ENCODE results near the gene ACSM5. TPM values are rescaled to one million over a fixed set of nuclear protein-coding genes. Genes with fewer than 3 reads are reported as not detected.
"Not testable (repeated sequence)": the region's sequence is repeated elsewhere in the genome, so short reads cannot be mapped to it uniquely, and the experiment has no call there.

The ACSM5 gene
- total RNA-seq, 1 donor from 2014 or later, result not detected

DNA sequence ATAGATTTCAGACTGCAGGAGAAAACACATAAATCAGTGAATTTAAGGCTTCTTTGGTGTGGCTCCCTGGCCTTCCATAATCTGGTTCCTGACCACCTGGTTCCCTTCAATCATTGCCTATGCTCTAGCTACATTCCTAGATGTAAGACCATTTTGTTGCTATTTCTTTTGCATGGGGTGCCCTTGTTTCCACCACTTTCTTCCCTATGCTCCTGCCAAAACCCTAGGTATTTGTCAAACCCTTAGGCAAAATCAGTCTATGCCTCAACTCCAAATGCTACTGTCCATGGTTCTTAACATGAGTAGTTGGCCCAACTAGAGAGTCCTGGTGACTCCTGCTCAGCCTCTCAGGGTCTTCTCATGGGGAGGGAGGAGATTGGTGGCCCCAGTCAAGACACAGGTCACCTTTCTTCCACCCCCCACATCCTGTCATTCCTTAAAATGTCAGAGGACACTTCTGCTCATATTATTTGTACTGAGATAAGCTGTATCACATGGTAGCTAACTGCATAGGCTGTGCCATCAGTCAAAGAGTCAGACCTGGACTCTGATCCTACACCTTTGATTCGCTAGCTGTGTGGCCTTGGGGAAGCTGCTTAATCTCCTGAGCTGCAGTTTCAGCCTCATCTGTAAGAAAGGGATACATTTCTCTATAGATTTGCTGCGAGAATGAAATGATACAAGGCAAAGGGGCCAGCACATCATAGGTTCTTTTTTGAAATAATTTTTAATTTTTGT is 15.0 kb downstream of the ACSM5 start:
- Mint-ChIP-seq H3K27ac (ENCODE audit: unreplicated experiment) (no peak overlapping the region), H3K4me1 (ENCODE audit: unreplicated experiment) (no peaks in the 10 kb centered on the region)

DNA sequence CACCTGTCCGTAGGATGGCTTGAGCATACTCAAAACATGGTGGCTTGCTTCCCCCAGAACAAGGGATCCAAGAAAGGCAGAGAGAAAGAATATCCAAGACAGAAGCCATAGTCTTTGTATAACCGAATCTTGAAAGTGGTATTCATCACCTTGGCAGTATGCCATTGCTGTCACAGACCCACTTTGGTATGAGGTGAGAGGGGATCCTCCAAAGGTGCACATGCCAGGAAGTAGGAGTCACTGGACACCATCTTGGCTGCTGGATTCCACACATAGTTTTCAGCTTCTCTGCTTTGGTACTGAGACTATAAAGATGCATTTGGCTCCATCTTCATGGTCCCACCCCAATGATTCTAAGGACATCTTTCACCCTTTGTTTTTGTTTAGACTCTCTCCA is 18.1 kb downstream of the ACSM5 start:
- not testable (repeated sequence) for H3K4me1 Mint-ChIP-seq (ENCODE audit: unreplicated experiment); H3K4me3 Mint-ChIP-seq (ENCODE audit: unreplicated experiment); DNase-seq (ENCODE audit: low spot score)

More for the DNA sequence above, 15.0 kb downstream of the ACSM5 start:
- Mint-ChIP-seq H3K36me3 (ENCODE audit: low read depth, unreplicated experiment) (no peaks in the 10 kb centered on the region), H3K9me3 (ENCODE audit: unreplicated experiment) (no peaks in the 10 kb centered on the region), H3K4me3 (ENCODE audit: unreplicated experiment) (no peak overlapping the region), H3K27me3 (ENCODE audit: unreplicated experiment) (no peaks in the 10 kb centered on the region)
- TF ChIP-seq CTCF (IDR thresholded peaks at IDR 0.05; ENCODE audit: unreplicated experiment), result no peak
- DNase-seq (ENCODE audit: low spot score), result no peak

GRCh38 chr16:20429499-20429898 is 20.2 kb downstream of the ACSM5 start:
- DNase-seq (ENCODE audit: low spot score); H3K27ac Mint-ChIP-seq (ENCODE audit: unreplicated experiment); H3K9me3 Mint-ChIP-seq (ENCODE audit: unreplicated experiment); H3K4me3 Mint-ChIP-seq (ENCODE audit: unreplicated experiment); H3K27me3 Mint-ChIP-seq (ENCODE audit: unreplicated experiment); H3K4me1 Mint-ChIP-seq (ENCODE audit: unreplicated experiment); H3K36me3 Mint-ChIP-seq (ENCODE audit: low read depth, unreplicated experiment): not testable (repeated sequence)

More for the DNA sequence above, 18.1 kb downstream of the ACSM5 start:
- not testable (repeated sequence) for H3K36me3 Mint-ChIP-seq (ENCODE audit: low read depth, unreplicated experiment); H3K9me3 Mint-ChIP-seq (ENCODE audit: unreplicated experiment); H3K27ac Mint-ChIP-seq (ENCODE audit: unreplicated experiment); H3K27me3 Mint-ChIP-seq (ENCODE audit: unreplicated experiment)

GRCh38 chr16:20430480-20430879 is 21.1 kb downstream of the ACSM5 start:
- H3K4me3 Mint-ChIP-seq (ENCODE audit: unreplicated experiment); H3K27ac Mint-ChIP-seq (ENCODE audit: unreplicated experiment); H3K4me1 Mint-ChIP-seq (ENCODE audit: unreplicated experiment); H3K36me3 Mint-ChIP-seq (ENCODE audit: low read depth, unreplicated experiment); DNase-seq (ENCODE audit: low spot score); H3K9me3 Mint-ChIP-seq (ENCODE audit: unreplicated experiment); H3K27me3 Mint-ChIP-seq (ENCODE audit: unreplicated experiment): not testable (repeated sequence)

GRCh38 chr16:20430948-20431347 is 21.6 kb downstream of the ACSM5 start:
- Mint-ChIP-seq H3K9me3 (ENCODE audit: unreplicated experiment) (no peaks in the 10 kb centered on the region), H3K27me3 (ENCODE audit: unreplicated experiment) (no peaks in the 10 kb centered on the region), H3K4me1 (ENCODE audit: unreplicated experiment) (no peaks in the 10 kb centered on the region), H3K4me3 (ENCODE audit: unreplicated experiment) (no peak overlapping the region), H3K27ac (ENCODE audit: unreplicated experiment) (no peak overlapping the region), H3K36me3 (ENCODE audit: low read depth, unreplicated experiment) (no peaks in the 10 kb centered on the region)
- TF ChIP-seq CTCF (IDR thresholded peaks at IDR 0.05; ENCODE audit: unreplicated experiment), result no peak
- DNase-seq (ENCODE audit: low spot score), result no peak

- H3K4me3 Mint-ChIP-seq (ENCODE audit: unreplicated experiment); H3K9me3 Mint-ChIP-seq (ENCODE audit: unreplicated experiment); H3K27me3 Mint-ChIP-seq (ENCODE audit: unreplicated experiment); H3K36me3 Mint-ChIP-seq (ENCODE audit: low read depth, unreplicated experiment); H3K4me1 Mint-ChIP-seq (ENCODE audit: unreplicated experiment); H3K27ac Mint-ChIP-seq (ENCODE audit: unreplicated experiment); DNase-seq (ENCODE audit: low spot score): not testable (repeated sequence)
Measured at GRCh38 chr16:20438950-20439349, 29.6 kb downstream of the ACSM5 start.

- not testable (repeated sequence) for DNase-seq (ENCODE audit: low spot score); H3K9me3 Mint-ChIP-seq (ENCODE audit: unreplicated experiment); H3K4me3 Mint-ChIP-seq (ENCODE audit: unreplicated experiment); H3K4me1 Mint-ChIP-seq (ENCODE audit: unreplicated experiment); H3K27ac Mint-ChIP-seq (ENCODE audit: unreplicated experiment); H3K27me3 Mint-ChIP-seq (ENCODE audit: unreplicated experiment); H3K36me3 Mint-ChIP-seq (ENCODE audit: low read depth, unreplicated experiment)
Measured at GRCh38 chr16:20439820-20440231, 30.5 kb downstream of the ACSM5 start.

GRCh38 chr16:20440731-20441130 is 31.4 kb downstream of the ACSM5 start:
- not testable (repeated sequence) for H3K36me3 Mint-ChIP-seq (ENCODE audit: low read depth, unreplicated experiment); H3K27ac Mint-ChIP-seq (ENCODE audit: unreplicated experiment); H3K4me3 Mint-ChIP-seq (ENCODE audit: unreplicated experiment); DNase-seq (ENCODE audit: low spot score); H3K9me3 Mint-ChIP-seq (ENCODE audit: unreplicated experiment); H3K27me3 Mint-ChIP-seq (ENCODE audit: unreplicated experiment); H3K4me1 Mint-ChIP-seq (ENCODE audit: unreplicated experiment)

Data from endothelial cell (in vitro differentiated cells).